HepG2 (cell line): ENCODE data around the gene PDZD7. TPM values are rescaled to one million over a fixed set of nuclear protein-coding genes. Genes with fewer than 3 reads are reported as not detected.

Source experiments
- AHR ChIP-seq: IDR thresholded peaks from 2 replicates; pipeline ENCODE4 v1.6.1; 2018; ENCODE audit warnings: missing genetic modification reagents, missing compliant biosample characterization
- ETV6 ChIP-seq: sonication (generic); formaldehyde crosslinking; conservative IDR thresholded peaks from 2 replicates; pipeline ENCODE4 v1.4.0; 2020; ENCODE audit warnings: missing genetic modification reagents
- TEAD3 ChIP-seq: optimal IDR thresholded peaks from 2 replicates; pipeline ENCODE3; 2016; ENCODE audit warnings: borderline replicate concordance
- TSC22D2 ChIP-seq: sonication (generic); formaldehyde crosslinking; IDR thresholded peaks from 2 replicates; pipeline ENCODE4 v1.5.1; 2020; ENCODE audit warnings: missing genetic modification reagents, mild to moderate bottlenecking, borderline replicate concordance
- ZNF33A ChIP-seq: sonication (generic); formaldehyde crosslinking; IDR thresholded peaks from 2 replicates; pipeline ENCODE4 v1.5.1; 2020; ENCODE audit warnings: missing genetic modification reagents, mild to moderate bottlenecking, moderate library complexity, borderline replicate concordance
- polyA plus RNA-seq, 8 experiments: library from polyadenylated mRNA; depleted of rRNA in 3 of 8; stranded (reverse) in 7 of 8; unstranded in 1 of 8; fragments of >200 nt; fragmentation: Illumina TruSeq in 4 of 8; extraction: Trizol in 4 of 8; gene quantifications; 2 replicates each; pipeline versions ENCODE4 v1.2.1 to v1.2.3, GENCODE V29; 2011 to 2016; ENCODE audit warnings: low read depth in 4 of 8, missing spikeins in 1 of 8, mixed read lengths in 1 of 8; ENCODE audit not compliant: insufficient read depth in 1 of 8
- total RNA-seq, 5 experiments: library from RNA; depleted of rRNA; stranded (reverse); fragments of >200 nt; fragmentation: Illumina TruSeq; extraction: Trizol; gene quantifications; 2 replicates each; pipeline ENCODE4 v1.2.3, GENCODE V29; 2016; ENCODE audit warnings: low read depth in 1 of 5
- TF ChIP-seq, protein P1 (sequence below): sonication (generic); formaldehyde crosslinking; IDR thresholded peaks from 2 replicates; pipeline ENCODE4 v1.4.0; 2020; ENCODE audit warnings: missing genetic modification reagents
- TF ChIP-seq, protein P2 (sequence below): sonication (generic); formaldehyde crosslinking; IDR thresholded peaks from 2 replicates; pipeline ENCODE4 v1.4.0; 2020; ENCODE audit warnings: missing genetic modification reagents, borderline replicate concordance
- TF ChIP-seq, protein P3 (sequence below), 2 experiments: fragments of 450-650 bp in 1 of 2; sonication (generic) in 1 of 2; formaldehyde crosslinking in 1 of 2; IDR thresholded peaks; 2 replicates each; pipeline versions ENCODE4 v1.6.1 to v1.8.0; 2016 to 2022; ENCODE audit warnings: antibody characterized with exemption in 1 of 2, mild to moderate bottlenecking in 1 of 2, missing genetic modification reagents in 1 of 2

Gene PDZD7
- total and polyA plus RNA-seq, 2 of the 13 experiments (the other 11 are each of a cell fraction or from before 2014, with no cell fraction given), result 0.58 to 0.73 TPM

DNA sequence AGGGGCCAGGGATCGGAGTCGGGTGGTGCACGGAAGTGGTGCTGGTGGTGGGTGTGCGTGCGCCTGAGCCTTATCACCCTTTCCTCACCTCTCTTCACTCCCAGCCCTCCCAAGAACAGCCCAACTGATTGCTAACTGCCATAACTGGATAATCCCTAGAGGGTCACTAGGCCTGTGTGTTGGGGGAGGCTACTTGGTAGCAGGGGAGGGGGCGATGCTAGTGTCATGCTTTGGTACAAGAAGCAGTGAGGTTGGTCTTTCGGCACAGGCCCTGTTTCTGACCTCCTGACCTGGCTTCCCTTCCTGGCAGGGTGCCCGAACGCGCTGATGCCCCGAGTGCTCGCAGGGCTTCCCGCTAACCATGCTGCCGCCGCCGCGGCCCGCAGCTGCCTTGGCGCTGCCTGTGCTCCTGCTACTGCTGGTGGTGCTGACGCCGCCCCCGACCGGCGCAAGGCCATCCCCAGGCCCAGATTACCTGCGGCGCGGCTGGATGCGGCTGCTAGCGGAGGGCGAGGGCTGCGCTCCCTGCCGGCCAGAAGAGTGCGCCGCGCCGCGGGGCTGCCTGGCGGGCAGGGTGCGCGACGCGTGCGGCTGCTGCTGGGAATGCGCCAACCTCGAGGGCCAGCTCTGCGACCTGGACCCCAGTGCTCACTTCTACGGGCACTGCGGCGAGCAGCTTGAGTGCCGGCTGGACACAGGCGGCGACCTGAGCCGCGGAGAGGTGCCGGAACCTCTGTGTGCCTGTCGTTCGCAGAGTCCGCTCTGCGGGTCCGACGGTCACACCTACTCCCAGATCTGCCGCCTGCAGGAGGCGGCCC, 31.5 kb upstream of the PDZD7 start (continued):
- TF ChIP-seq ZNF33A (CRISPR knock-in tag) (no peak), ETV6 (CRISPR knock-in tag) (peak; percentile 91), TSC22D2 (CRISPR knock-in tag) (peak; percentile 56; the same call in 1 of the 2 replicates), AHR (peak; percentile 25; the same call in 1 of the 2 replicates), TEAD3 (CRISPR knock-in tag) (peak; percentile 64)
- TF ChIP-seq, protein P1, sequence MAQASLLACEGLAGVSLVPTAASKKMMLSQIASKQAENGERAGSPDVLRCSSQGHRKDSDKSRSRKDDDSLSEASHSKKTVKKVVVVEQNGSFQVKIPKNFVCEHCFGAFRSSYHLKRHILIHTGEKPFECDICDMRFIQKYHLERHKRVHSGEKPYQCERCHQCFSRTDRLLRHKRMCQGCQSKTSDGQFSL (CRISPR knock-in tag), result 0 out of 2 replicates have a peak, but pooled peaks have one; percentile 34
- TF ChIP-seq, protein P2, sequence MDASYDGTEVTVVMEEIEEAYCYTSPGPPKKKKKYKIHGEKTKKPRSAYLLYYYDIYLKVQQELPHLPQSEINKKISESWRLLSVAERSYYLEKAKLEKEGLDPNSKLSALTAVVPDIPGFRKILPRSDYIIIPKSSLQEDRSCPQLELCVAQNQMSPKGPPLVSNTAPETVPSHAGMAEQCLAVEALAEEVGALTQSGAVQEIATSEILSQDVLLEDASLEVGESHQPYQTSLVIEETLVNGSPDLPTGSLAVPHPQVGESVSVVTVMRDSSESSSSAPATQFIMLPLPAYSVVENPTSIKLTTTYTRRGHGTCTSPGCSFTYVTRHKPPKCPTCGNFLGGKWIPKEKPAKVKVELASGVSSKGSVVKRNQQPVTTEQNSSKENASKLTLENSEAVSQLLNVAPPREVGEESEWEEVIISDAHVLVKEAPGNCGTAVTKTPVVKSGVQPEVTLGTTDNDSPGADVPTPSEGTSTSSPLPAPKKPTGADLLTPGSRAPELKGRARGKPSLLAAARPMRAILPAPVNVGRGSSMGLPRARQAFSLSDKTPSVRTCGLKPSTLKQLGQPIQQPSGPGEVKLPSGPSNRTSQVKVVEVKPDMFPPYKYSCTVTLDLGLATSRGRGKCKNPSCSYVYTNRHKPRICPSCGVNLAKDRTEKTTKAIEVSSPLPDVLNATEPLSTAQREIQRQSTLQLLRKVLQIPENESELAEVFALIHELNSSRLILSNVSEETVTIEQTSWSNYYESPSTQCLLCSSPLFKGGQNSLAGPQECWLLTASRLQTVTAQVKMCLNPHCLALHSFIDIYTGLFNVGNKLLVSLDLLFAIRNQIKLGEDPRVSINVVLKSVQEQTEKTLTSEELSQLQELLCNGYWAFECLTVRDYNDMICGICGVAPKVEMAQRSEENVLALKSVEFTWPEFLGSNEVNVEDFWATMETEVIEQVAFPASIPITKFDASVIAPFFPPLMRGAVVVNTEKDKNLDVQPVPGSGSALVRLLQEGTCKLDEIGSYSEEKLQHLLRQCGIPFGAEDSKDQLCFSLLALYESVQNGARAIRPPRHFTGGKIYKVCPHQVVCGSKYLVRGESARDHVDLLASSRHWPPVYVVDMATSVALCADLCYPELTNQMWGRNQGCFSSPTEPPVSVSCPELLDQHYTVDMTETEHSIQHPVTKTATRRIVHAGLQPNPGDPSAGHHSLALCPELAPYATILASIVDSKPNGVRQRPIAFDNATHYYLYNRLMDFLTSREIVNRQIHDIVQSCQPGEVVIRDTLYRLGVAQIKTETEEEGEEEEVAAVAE (CRISPR knock-in tag), result no peak
- TF ChIP-seq, protein P3, sequence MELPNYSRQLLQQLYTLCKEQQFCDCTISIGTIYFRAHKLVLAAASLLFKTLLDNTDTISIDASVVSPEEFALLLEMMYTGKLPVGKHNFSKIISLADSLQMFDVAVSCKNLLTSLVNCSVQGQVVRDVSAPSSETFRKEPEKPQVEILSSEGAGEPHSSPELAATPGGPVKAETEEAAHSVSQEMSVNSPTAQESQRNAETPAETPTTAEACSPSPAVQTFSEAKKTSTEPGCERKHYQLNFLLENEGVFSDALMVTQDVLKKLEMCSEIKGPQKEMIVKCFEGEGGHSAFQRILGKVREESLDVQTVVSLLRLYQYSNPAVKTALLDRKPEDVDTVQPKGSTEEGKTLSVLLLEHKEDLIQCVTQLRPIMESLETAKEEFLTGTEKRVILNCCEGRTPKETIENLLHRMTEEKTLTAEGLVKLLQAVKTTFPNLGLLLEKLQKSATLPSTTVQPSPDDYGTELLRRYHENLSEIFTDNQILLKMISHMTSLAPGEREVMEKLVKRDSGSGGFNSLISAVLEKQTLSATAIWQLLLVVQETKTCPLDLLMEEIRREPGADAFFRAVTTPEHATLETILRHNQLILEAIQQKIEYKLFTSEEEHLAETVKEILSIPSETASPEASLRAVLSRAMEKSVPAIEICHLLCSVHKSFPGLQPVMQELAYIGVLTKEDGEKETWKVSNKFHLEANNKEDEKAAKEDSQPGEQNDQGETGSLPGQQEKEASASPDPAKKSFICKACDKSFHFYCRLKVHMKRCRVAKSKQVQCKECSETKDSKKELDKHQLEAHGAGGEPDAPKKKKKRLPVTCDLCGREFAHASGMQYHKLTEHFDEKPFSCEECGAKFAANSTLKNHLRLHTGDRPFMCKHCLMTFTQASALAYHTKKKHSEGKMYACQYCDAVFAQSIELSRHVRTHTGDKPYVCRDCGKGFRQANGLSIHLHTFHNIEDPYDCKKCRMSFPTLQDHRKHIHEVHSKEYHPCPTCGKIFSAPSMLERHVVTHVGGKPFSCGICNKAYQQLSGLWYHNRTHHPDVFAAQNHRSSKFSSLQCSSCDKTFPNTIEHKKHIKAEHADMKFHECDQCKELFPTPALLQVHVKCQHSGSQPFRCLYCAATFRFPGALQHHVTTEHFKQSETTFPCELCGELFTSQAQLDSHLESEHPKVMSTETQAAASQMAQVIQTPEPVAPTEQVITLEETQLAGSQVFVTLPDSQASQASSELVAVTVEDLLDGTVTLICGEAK (IDR thresholded peaks at IDR 0.05), result no peak
- TF ChIP-seq, protein P3 (CRISPR knock-in tag; IDR thresholded peaks at IDR 0.05), result peak; percentile 90
